Stomach (tissue), 9 donors: ENCODE results near the gene ZFYVE9. TPM values are rescaled to one million over a fixed set of nuclear protein-coding genes. Genes with fewer than 3 reads are reported as not detected.

Source experiments
- DNase-seq, 2 donors: peaks; one replicate each; pipeline versions ENCODE4 v3.0.0 to v3.0.0-alpha.2; 2013 to 2019
- H3K27ac ChIP-seq, 5 donors: fragments of 200-600 bp in 4 of 5; sonication (generic) in 4 of 5; one replicate each; pipeline ENCODE4 v1.5.1; 2013 to 2019; ENCODE audit warnings: mild to moderate bottlenecking in 1 of 5, moderate library complexity in 1 of 5
- H3K27me3 ChIP-seq, 3 donors: fragments of 200-600 bp; sonication (generic); one replicate each; pipeline ENCODE4 v1.5.1; 2017 to 2019; ENCODE audit warnings: mixed run types in 1 of 3
- H3K36me3 ChIP-seq, 4 donors: fragments of 200-600 bp; sonication (generic); 1 replicate in 3 of 4; 2 replicates in 1 of 4; pipeline ENCODE4 v1.5.1; 2016 to 2019
- H3K4me1 ChIP-seq, 4 donors: fragments of 200-600 bp; sonication (generic); one replicate each; pipeline ENCODE4 v1.5.1; 2016 to 2019
- H3K4me3 ChIP-seq, 4 donors: fragments of 200-600 bp; sonication (generic) in 3 of 4; one replicate each; pipeline ENCODE4 v1.5.1; 2016 to 2019; ENCODE audit warnings: mild to moderate bottlenecking in 1 of 4
- H3K9me3 ChIP-seq, 4 donors: fragments of 200-600 bp; sonication (generic); one replicate each; pipeline ENCODE4 v1.5.1; 2016 to 2019
- EP300 ChIP-seq: sonication (generic); formaldehyde crosslinking; IDR thresholded peaks from one replicate; pipeline ENCODE4 v1.6.1; 2017; ENCODE audit warnings: antibody characterized with exemption
- POLR2A ChIP-seq, 4 donors: fragments of 450-650 bp; IDR thresholded peaks; one replicate each; pipeline ENCODE4 v1.6.1; 2016; ENCODE audit warnings: antibody characterized with exemption in 4 of 4, control low read depth in 2 of 4, mild to moderate bottlenecking in 1 of 4, moderate library complexity in 1 of 4
- POLR2AphosphoS5 ChIP-seq, 3 donors: sonication (generic); formaldehyde crosslinking; IDR thresholded peaks; one replicate each; pipeline ENCODE4 v1.6.1; 2016; ENCODE audit warnings: antibody characterized with exemption in 3 of 3
- WGBS, 5 donors: extraction: QIAGEN DNeasy Blood & Tissue Kit in 3 of 5; methylation state at CpG; one replicate each; pipeline versions ENCODE4 v1.1.5 to v1.1.7; 2013 to 2018; 5-methylcytosine and 5-hydroxymethylcytosine counted together
- intact Hi-C: fragments of 100-400 bp; cut with DNase I; formaldehyde crosslinking; loops from one replicate; pipeline ENCODE4 v1.15.1; 2023; ENCODE audit warnings: low total_unique reads
- polyA plus RNA-seq, 3 donors: library from polyadenylated mRNA; stranded (reverse); fragments of 200-250 nt; gene quantifications; one replicate each; pipeline ENCODE4 v1.2.3, GENCODE V29; 2013
- total RNA-seq, 5 donors: library from RNA; depleted of rRNA; stranded (reverse); fragments of >200 nt; gene quantifications; one replicate each; pipeline versions ENCODE4 v1.1.0 to v1.2.3, GENCODE V29; 2014 to 2016
- TF ChIP-seq, protein P1 (sequence below), 7 experiments: fragments of 450-650 bp in 4 of 7; fragments of 200-600 bp in 3 of 7; sonication (generic) in 3 of 7; IDR thresholded peaks; one replicate each; pipeline ENCODE4 v1.5.1; 2016 to 2019; ENCODE audit warnings: antibody characterized with exemption in 7 of 7, control low read depth in 2 of 7, mild to moderate bottlenecking in 1 of 7
- donor health status: healthy with polysubstance abuse.
- donor health status: Bipolar disorder and iron deficiency.
- donor health status: healthy.

The ZFYVE9 gene
- total and polyA plus RNA-seq, 8 donors: 3.6 to 61.1 (median 15.7) TPM

DNA sequence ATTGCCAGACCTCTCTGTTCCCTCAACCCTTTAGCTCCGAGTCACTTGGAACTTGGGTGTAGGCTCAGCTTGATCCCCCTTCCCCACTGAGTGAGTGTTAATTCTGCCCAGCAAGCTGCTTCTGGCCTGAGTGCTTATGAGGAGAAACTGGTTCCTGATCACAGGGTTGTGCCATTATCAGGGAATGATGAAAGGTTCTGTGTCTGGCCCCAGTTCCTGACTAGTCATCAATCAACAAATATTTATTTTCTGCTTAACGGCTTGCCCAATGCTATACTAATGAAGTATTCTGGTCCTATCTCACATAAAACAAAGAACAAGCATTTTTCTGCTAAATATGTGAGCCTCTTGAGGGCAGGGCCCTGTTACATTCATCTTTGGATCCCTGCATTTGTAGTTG, 203.4 kb downstream of the ZFYVE9 start:
- WGBS, 5 donors: 45 to 60% (median 53%) methylated on average over 2 of the region's 2 CpGs
- intact Hi-C loops: no loop called here
- DNase-seq: no peak
- no peak overlapping the region for H3K4me3 ChIP-seq
- H3K27ac ChIP-seq: no peak overlapping the region
- peaks cover 0 to 1% (median 0%) of the 10 kb centered on the region in 4 donors for H3K4me1 ChIP-seq
- no peak for TF ChIP-seq EP300
- TF ChIP-seq, protein P1, sequence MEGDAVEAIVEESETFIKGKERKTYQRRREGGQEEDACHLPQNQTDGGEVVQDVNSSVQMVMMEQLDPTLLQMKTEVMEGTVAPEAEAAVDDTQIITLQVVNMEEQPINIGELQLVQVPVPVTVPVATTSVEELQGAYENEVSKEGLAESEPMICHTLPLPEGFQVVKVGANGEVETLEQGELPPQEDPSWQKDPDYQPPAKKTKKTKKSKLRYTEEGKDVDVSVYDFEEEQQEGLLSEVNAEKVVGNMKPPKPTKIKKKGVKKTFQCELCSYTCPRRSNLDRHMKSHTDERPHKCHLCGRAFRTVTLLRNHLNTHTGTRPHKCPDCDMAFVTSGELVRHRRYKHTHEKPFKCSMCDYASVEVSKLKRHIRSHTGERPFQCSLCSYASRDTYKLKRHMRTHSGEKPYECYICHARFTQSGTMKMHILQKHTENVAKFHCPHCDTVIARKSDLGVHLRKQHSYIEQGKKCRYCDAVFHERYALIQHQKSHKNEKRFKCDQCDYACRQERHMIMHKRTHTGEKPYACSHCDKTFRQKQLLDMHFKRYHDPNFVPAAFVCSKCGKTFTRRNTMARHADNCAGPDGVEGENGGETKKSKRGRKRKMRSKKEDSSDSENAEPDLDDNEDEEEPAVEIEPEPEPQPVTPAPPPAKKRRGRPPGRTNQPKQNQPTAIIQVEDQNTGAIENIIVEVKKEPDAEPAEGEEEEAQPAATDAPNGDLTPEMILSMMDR (IDR thresholded peaks at IDR 0.05): no peak
- TF ChIP-seq POLR2A (IDR thresholded peaks at IDR 0.05): no peak
- TF ChIP-seq POLR2AphosphoS5 (IDR thresholded peaks at IDR 0.05): no peak
- peaks cover 0 to 42% (median 22%) of the 10 kb centered on the region in 4 donors for H3K36me3 ChIP-seq
- no peaks in the 10 kb centered on the region for H3K9me3 ChIP-seq
- no peaks in the 10 kb centered on the region for H3K27me3 ChIP-seq

DNA sequence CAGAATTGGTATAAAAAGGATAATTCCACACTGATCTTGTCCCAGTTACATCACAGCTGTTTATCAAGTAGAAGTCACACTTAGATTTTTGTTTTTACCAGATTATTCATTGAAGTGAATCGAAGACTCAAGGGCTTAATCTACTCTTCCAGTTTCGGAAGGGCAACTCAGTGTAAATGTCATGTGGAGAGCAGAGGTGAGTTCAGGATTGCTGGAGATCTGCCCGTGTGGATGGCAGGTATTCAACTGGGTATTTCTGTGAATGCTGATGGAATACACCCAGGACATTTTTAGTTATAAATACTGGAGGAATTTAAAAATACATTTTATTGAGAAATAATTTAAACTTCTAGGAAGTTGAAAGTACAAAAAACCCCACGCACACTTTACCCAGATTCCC, 204.8 kb downstream of the ZFYVE9 start:
- 57 to 86% (median 64%) methylated on average over 4 of the region's 4 CpGs for WGBS, 5 donors

DNA sequence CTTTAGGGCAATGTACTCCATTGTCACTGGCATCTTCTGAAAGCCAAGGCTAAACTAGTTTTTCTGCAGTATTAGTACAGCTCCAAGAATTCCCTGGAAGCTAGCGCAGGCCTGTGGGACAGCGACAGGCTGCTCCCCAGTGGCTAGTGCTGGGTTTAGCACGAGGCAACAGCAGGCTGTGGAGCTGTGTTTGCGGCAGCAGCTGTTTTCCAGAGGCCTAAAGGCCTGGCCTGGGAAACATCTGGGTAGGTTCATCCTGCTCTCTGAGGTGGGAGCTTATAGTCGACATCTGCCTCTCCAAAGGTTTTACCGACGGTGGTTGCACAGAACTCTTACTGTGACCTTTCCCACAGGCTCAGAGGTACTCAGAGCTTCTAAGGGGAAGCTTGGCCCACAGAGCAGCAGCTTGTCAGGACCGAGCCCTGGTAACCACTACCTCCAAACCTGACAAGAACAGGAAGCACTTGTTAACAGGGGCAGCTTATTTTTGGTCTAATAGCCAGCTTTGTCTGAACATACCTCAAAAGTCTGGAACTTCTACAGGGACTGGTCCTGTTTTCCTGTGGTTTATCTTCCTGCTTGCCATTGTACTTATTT, 206.9 kb downstream of the ZFYVE9 start:
- Histone ChIP-seq H3K4me1 (peaks cover 0 to 7% (median 2%) of the 10 kb centered on the region in 4 donors), H3K36me3 (peaks cover 14 to 69% (median 50%) of the 10 kb centered on the region in 4 donors), H3K27me3 (no peaks in the 10 kb centered on the region), H3K4me3 (no peak overlapping the region), H3K27ac (peak overlapping the region in 1 of 5 donors; percentile 6), H3K9me3 (no peaks in the 10 kb centered on the region)
- intact Hi-C loops: no loop called here
- TF ChIP-seq POLR2A (IDR thresholded peaks at IDR 0.05) (no peak), EP300 (no peak), POLR2AphosphoS5 (IDR thresholded peaks at IDR 0.05) (no peak)
- TF ChIP-seq, protein P1 (IDR thresholded peaks at IDR 0.05): no peak
- DNase-seq: peak in 1 of 2 donors; percentile 68
- WGBS, 5 donors: 51 to 64% (median 59%) methylated on average over 6 to 8 of the region's 8 CpGs

More for the DNA sequence above, 204.8 kb downstream of the ZFYVE9 start:
- Histone ChIP-seq H3K4me1 (peaks cover 0 to 7% (median 2%) of the 10 kb centered on the region in 4 donors), H3K9me3 (no peaks in the 10 kb centered on the region), H3K27ac (no peak overlapping the region), H3K27me3 (no peaks in the 10 kb centered on the region), H3K36me3 (peaks cover 0 to 53% (median 31%) of the 10 kb centered on the region in 4 donors), H3K4me3 (no peak overlapping the region)
- no peak for DNase-seq
- no peak for TF ChIP-seq POLR2AphosphoS5 (IDR thresholded peaks at IDR 0.05)
- intact Hi-C loops: no loop called here

DNA sequence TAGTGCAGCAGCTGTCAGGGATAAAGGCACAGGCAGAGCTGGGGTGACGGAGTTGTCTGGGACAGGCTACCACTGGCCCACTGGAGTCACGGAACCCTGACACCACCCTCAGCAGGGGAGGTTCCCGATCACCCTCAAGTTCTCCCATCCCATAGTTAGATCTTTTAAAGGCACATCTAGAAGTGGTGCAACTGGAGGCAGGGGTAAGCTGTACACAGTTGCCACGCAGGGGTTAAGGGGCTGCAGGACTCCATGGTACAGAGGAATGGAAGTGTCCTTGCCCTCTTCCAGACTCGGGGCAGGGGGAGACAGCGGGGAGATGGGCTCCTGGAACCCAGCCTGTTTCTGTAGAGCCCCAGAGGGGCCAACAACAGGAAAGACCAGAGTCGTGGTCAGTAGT, 210.8 kb downstream of the ZFYVE9 start:
- H3K36me3 ChIP-seq: peaks cover 50 to 79% (median 78%) of the 10 kb centered on the region in 4 donors

More for the DNA sequence above, 210.8 kb downstream of the ZFYVE9 start:
- H3K27ac ChIP-seq: peak overlapping the region in 1 of 5 donors; percentile 3
- H3K9me3 ChIP-seq: no peaks in the 10 kb centered on the region
- H3K4me3 ChIP-seq: no peak overlapping the region
- intact Hi-C loops: loop anchor here (10.0 kb wide), 1 partner anchor 218 kb away; no protein-coding TSS in a partner anchor
- peaks cover 0 to 7% (median 2%) of the 10 kb centered on the region in 4 donors for H3K4me1 ChIP-seq
- 78 to 85% (median 84%) methylated on average over 7 of the region's 7 CpGs for WGBS, 5 donors
- TF ChIP-seq POLR2AphosphoS5 (IDR thresholded peaks at IDR 0.05) (no peak), EP300 (no peak), POLR2A (IDR thresholded peaks at IDR 0.05) (no peak)
- TF ChIP-seq, protein P1 (IDR thresholded peaks at IDR 0.05): no peak
- no peak for DNase-seq
- no peaks in the 10 kb centered on the region for H3K27me3 ChIP-seq
